ENCODE results near the gene NTPCR. TPM values are rescaled to one million over a fixed set of nuclear protein-coding genes. Genes with fewer than 3 reads are reported as not detected.

Gene NTPCR
- total RNA-seq, 2 donors from 2014 or later, result 57.0 to 64.8 TPM

DNA sequence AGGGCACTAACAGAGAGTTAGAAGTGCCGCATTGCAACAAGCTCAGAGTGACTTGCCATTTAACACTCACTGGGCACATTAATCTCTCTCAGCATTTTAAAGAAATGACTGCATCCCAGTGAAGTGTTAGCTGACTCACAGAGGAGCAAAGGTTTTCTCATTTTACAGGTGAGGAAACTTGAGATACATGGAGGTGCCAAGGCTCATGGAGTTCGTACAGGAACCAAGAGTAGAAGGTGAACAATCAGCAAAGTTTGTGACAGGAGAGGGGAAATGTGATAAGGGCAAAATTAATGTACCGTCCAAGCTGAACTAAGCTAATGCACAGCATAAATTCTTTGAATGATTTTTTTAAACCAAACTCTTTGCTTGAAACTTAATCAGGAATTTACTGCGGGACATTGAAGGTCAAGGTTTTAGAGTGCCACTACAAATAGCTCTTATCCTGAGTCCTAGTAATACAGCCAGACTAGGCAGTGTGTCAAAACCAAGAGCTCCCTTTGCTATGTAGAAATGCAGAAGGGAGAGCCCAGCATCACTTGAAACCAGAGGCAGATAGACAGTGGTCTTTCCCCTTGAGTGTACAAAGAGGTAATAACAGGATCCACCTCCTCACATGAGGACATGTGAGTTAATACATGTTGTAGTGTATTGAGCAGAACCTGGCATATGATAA lies 22.4 kb upstream of the NTPCR start:
- Histone ChIP-seq H3K36me3 (no peaks in the 10 kb centered on the region), H3K27me3 (no peaks in the 10 kb centered on the region), H3K4me3 (no peak overlapping the region), H3K9ac (ENCODE audit: low read depth in 2 of 2, low read length in 2 of 2) (no peak overlapping the region), H3K27ac (no peak overlapping the region), H3K4me1 (no peaks in the 10 kb centered on the region), H3K9me3 (no peaks in the 10 kb centered on the region)
- no peak for DNase-seq
- TF ChIP-seq, protein P1, sequence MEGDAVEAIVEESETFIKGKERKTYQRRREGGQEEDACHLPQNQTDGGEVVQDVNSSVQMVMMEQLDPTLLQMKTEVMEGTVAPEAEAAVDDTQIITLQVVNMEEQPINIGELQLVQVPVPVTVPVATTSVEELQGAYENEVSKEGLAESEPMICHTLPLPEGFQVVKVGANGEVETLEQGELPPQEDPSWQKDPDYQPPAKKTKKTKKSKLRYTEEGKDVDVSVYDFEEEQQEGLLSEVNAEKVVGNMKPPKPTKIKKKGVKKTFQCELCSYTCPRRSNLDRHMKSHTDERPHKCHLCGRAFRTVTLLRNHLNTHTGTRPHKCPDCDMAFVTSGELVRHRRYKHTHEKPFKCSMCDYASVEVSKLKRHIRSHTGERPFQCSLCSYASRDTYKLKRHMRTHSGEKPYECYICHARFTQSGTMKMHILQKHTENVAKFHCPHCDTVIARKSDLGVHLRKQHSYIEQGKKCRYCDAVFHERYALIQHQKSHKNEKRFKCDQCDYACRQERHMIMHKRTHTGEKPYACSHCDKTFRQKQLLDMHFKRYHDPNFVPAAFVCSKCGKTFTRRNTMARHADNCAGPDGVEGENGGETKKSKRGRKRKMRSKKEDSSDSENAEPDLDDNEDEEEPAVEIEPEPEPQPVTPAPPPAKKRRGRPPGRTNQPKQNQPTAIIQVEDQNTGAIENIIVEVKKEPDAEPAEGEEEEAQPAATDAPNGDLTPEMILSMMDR (IDR thresholded peaks at IDR 0.05), result no peak
- intact Hi-C loops (cut with DNase I), result no loop called here

DNA sequence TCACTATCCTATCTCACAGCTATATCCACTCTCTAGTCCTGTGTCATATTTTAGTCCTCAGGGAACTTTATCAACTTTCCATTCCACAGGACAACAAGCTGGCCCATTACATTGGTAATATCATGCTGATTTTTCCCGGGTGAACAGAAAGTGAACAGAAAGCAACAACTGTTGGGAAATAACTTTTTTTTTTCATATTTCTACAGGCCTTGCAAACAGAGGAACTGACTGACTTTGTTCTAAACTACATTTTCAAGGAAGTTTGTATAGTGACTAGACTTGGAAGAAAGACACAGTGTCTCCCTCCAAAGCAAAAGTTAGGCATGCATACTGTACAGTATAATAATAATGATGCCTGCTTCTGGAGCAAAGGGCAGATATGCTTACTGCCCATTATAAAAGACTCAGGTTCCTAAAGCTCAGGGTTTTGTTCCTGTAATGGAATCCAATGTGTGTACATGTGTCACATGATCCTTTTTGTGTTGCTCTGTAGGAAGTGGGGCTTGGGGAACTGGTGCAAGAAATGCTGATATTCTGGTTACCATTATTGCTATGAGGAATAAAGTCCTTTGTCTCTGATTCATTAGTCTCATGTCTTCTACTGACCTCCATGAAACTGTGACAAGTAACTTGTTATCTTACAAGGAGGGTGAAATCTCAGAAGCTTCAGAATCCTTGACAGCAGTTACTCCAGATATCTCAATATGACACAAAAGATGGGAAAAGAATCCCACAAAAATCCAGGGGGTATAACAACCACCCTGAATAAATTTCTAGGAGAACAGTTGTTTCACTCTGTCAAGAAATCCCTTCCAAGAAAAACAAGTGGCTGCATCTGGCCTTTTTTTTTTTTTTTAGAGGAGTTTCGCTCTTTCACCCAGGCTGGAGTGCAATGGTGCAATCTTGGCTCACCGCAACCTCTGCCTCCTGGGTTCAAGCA lies 17.7 kb upstream of the NTPCR start:
- intact Hi-C loops (cut with DNase I), result no loop called here
- no peak overlapping the region for H3K27ac ChIP-seq
- no peak overlapping the region for H3K4me3 ChIP-seq
- H3K9me3 ChIP-seq, result no peaks in the 10 kb centered on the region
- no peaks in the 10 kb centered on the region for H3K36me3 ChIP-seq
- no peaks in the 10 kb centered on the region for H3K4me1 ChIP-seq
- no peaks in the 10 kb centered on the region for H3K27me3 ChIP-seq
- DNase-seq, result no peak
- H3K9ac ChIP-seq (ENCODE audit: low read depth in 2 of 2, low read length in 2 of 2), result no peak overlapping the region
- TF ChIP-seq, protein P1 (IDR thresholded peaks at IDR 0.05), result no peak

DNA sequence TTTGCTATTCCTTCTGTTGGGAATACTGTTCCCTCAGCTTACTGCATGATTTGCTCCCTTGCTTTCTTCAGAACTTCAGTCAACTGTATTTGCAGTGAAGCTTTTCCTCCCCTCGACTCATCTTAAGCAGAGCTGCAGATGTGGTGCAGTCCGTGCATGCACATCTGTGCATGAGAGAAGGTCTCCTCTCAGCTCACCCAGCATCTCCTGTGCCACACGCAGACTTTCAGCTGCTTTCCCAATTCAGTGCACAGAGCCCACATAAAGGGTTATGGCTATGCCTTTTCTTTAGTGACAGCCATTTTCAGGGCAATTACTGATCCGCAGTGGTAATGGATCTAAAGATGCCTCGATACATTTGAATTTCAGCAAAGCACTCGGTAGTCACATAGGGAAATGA lies 13.5 kb upstream of the NTPCR start:
- Histone ChIP-seq H3K27me3 (no peaks in the 10 kb centered on the region), H3K4me3 (no peak overlapping the region), H3K9me3 (no peaks in the 10 kb centered on the region), H3K27ac (no peak overlapping the region), H3K9ac (ENCODE audit: low read depth in 2 of 2, low read length in 2 of 2) (no peak overlapping the region), H3K36me3 (no peaks in the 10 kb centered on the region), H3K4me1 (no peaks in the 10 kb centered on the region)
- TF ChIP-seq, protein P1 (IDR thresholded peaks at IDR 0.05), result no peak
- intact Hi-C loops (cut with DNase I), result no loop called here
- DNase-seq, result no peak

DNA sequence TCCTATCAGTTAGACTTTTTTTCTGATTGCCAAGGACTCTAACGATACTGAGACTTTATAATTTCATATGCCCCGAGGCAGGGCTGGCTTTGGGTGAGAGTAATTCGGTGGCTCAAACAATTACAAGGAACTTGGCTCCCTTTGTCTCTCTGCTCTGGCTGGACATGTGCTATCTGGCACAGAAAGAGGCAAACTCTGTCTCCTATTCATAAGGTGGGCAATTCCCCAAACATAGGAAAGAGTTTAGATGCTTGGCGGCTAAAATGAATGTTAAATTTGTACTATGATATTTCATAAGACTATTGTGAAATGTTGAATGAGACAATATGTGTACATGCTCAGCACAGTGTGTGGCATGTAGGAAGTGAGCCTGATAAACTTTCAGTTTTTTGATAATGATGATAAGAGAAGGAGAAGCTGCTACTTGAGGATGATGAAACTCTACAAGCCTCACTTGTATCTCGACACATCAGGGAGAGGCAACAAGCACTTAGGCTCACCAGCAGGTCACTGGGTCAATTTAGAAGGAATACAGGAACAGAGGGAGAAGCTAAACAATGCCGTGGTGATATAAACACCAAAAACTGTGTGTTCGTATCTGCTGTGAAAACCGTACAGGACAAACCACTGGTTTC lies 12.6 kb upstream of the NTPCR start:
- H3K4me3 ChIP-seq, result no peak overlapping the region
- no peaks in the 10 kb centered on the region for H3K4me1 ChIP-seq
- H3K9me3 ChIP-seq, result no peaks in the 10 kb centered on the region
- no peaks in the 10 kb centered on the region for H3K36me3 ChIP-seq
- DNase-seq, result no peak
- TF ChIP-seq, protein P1 (IDR thresholded peaks at IDR 0.05), result no peak
- H3K27ac ChIP-seq, result no peak overlapping the region
- H3K9ac ChIP-seq (ENCODE audit: low read depth in 2 of 2, low read length in 2 of 2), result no peak overlapping the region
- intact Hi-C loops (cut with DNase I), result no loop called here
- H3K27me3 ChIP-seq, result no peaks in the 10 kb centered on the region

DNA sequence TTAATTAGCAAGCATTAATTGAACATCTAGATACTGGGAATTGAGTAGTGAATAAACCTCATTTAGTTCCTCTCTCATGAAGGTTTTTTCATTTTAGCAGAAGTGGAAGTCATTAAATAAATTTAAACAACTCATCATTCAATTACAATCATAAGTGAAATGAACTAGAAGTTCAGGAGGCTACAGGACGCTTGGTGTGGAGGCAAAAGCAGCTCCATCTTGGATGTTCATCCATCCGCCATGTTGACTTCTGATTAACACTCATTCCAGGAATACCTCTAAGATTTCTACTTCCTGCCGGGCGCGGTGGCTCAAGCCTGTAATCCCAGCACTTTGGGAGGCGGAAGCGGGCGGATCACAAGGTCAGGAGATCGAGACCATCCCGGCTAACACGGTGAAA lies 11.5 kb upstream of the NTPCR start:
- no peak overlapping the region for H3K27ac ChIP-seq
- H3K9ac ChIP-seq (ENCODE audit: low read depth in 2 of 2, low read length in 2 of 2), result no peak overlapping the region
- H3K27me3 ChIP-seq, result no peaks in the 10 kb centered on the region
- H3K9me3 ChIP-seq, result no peaks in the 10 kb centered on the region
- TF ChIP-seq, protein P1 (IDR thresholded peaks at IDR 0.05), result no peak
- no peaks in the 10 kb centered on the region for H3K4me1 ChIP-seq
- H3K4me3 ChIP-seq, result no peak overlapping the region
- no peak for DNase-seq
- intact Hi-C loops (cut with DNase I), result no loop called here
- H3K36me3 ChIP-seq, result no peaks in the 10 kb centered on the region
